Cerebellar cortex (tissue), 1 donor: ENCODE data around the gene RSRC1.
"Not testable (repeated sequence)": the region's sequence is repeated elsewhere in the genome, so short reads cannot be mapped to it uniquely, and the experiment has no call there.

Source experiments
- DNase-seq: peaks from one replicate; pipeline ENCODE4 v3.0.0-alpha.2; 2015; ENCODE audit warnings: low spot score

RSRC1 gene

GRCh38 chr3:158228942-158229341, 119.1 kb downstream of the RSRC1 start:
- DNase-seq: not testable (repeated sequence)

DNA sequence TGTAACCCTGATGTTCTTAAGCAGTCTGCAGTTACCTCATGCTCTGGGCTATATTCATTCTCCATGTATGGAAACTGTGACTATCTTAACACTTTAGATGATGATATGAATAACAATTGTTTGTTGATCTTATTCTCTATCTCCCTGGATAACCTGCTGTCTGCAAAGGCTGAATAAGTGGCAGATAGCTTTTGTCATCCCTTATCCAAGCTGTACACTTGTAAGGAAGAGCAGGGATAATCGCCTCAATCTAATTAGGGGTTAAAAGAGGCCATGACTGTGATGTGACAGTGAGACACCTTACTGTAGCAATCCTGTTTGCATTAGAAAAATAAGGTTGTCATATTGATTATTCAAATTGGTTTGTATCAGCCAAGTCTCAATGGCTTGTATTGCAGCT, 123.9 kb downstream of the RSRC1 start:
- DNase-seq: no peak

GRCh38 chr3:158244274-158244673, 134.4 kb downstream of the RSRC1 start:
- DNase-seq: no peak

DNA sequence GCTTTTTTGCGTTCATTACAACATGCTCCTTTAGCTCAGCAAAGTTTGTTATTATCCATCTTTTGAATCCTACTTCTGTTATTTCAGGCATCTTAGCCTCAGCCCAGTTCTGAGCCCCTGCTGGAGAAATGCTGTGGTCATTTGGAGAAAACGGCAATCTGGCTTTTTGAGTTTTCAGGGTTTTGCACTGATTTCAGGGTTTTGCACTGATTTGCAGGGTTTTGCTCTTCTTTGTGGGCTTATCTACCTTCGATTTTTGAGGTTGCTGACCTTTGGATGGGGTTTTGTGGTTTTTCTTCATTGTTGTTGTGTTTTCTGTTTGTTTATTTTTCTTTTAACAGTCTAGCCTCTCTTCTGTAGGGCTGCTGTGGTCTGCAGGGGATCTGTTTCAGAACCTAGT, 137.4 kb downstream of the RSRC1 start:
- no peak for DNase-seq

GRCh38 chr3:158248261-158248660, 138.4 kb downstream of the RSRC1 start:
- DNase-seq: no peak

DNA sequence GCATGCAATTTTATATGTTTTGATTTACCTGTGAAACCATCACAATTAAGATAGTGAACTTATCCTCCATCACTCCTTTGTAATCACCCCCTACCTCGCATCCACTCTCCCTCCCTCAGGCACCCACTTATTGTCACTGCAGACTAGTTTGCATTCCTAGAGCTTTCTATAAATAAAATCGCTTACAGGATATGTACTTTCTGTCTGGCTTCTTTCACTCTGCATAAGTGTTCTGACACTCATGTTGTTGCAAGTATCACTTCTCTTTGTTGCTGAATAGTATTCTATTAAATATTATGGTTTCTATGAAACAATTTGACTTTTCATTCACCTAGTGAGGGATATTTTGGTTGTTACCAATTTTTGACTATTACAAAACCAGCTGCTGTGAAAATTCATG, 139.3 kb downstream of the RSRC1 start:
- DNase-seq: no peak

- no peak for DNase-seq
Measured at GRCh38 chr3:158258619-158259018, 148.7 kb downstream of the RSRC1 start.

DNA sequence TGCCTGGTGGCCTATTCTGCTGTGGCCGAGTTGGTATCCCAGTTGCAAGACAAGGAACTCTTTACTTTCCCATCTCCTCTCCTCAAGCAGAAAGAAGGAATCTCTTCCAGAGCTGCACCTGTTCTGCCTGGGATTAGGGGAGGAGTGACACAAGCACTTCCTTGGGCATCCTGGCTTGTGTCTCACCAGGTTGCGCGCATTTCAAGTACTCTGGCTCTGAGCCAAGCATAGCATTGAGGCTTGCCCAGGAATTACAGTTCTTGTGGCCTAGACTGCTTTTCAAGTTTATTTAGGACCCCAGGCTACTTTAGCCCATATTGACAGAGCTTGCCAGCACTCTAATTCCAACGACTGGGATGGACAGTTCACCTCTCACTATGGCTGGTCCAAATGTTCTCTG, 150.5 kb downstream of the RSRC1 start:
- DNase-seq: no peak

DNA sequence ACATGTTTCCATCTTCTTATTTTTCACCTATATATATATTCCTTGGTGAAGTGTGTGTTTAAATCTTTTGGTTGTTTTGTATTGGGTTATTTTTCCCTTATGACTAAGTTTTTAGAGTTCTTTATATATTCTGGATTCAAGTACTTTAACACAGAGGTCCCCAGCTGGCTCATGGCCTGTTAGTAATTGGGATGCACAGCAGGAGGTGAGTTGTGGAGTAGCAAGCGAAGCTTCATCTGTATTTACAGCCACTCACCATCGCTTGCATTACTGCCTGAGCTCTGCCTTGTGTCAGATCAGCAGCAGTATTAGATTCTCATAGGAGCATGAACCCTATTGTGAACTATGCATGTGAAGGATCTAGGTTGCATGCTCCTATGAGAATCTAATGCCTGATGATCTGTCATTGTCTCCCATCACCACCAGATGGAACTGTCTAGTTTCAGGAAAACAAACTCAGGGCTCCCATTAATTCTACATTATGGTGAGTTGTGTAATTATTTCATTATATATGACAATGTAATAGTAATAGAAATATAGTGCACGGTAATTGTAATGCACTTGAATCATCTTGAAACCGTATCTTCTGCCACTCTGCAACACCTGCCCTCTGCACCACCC, 151.6 kb downstream of the RSRC1 start:
- DNase-seq: no peak

GRCh38 chr3:158264894-158265293, 155.0 kb downstream of the RSRC1 start:
- no peak for DNase-seq

GRCh38 chr3:158267015-158267414, 157.1 kb downstream of the RSRC1 start:
- no peak for DNase-seq

DNA sequence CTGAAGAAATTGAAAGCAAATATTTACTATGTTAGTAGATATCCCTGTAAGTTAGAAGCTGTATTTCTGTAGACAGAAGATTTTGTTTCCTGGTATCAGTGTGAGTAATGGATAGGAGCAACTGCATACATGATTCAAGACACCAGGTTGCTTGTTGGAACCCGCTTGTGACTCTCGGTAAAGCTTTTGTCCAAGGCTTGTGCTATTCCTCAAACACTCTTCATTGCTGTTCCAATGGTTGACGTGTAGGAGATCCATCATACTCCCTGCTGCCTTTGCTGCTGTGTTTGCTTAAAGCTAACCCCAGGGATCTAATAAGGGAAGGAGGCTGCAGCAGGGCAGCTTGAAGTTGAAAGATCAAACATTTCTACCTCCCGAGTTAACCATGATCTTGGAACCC, 160.1 kb downstream of the RSRC1 start:
- no peak for DNase-seq

GRCh38 chr3:158272081-158272480, 162.2 kb downstream of the RSRC1 start:
- no peak for DNase-seq

DNA sequence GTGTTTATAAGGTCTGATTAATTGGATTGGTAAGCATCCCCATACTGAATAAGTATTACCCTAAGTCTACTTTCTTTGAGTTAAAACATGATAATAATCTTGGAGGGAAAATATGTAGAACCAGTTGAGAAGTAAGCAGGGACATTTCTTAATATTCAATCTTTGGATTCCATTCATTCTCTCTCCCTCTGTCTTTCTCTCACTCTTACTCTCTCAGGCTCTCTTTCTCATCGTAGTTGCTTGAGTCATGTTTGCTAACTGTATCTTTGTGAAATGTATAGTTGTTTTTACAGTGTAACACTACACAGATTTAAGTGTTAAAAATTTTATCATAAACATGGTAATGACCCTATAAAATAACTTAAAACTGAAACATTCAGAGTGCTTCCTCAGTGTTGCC, 163.8 kb downstream of the RSRC1 start:
- no peak for DNase-seq

GRCh38 chr3:158278187-158278586, 168.3 kb downstream of the RSRC1 start:
- DNase-seq: no peak

DNA sequence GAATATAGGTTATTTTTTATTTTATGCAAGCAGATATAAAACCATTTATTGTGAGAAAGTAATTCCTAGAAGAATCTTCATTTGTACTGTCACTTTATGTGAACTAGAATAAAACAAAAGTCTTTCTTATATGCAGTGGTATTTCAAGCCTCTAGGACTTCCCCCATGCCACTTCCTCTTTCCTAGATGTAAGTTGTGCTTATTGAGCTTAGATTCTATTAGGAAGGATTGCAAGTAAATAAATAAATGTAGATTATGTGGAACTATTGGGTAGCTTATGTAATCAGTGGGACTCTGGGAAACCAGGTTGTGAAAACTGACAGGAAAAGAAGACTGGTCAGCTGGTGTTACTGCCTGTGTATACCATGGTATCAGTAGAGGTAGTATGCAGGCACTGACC, 169.7 kb downstream of the RSRC1 start:
- no peak for DNase-seq

DNA sequence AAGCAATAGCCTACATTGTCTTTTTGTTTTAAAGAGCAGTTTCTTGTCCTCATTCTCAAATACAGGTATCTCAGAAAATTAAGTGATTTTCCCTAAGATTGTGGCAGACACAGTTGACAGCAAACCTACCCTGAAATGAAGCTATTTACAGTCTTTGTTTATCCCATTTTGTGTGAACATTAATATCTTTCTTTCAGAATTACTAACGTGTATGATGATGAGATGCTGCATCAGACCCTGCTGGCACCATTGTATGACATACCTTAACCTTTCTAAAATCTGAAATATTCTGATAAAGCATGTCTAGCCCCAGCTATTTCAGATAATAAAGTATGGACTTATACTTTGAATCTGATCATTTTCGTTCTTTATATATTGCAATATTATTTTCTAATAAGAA, 185.9 kb downstream of the RSRC1 start:
- no peak for DNase-seq

- DNase-seq: no peak
Measured at GRCh38 chr3:158297940-158298339, 188.1 kb downstream of the RSRC1 start.

GRCh38 chr3:158308236-158308928, 198.5 kb downstream of the RSRC1 start:
- DNase-seq: no peak

DNA sequence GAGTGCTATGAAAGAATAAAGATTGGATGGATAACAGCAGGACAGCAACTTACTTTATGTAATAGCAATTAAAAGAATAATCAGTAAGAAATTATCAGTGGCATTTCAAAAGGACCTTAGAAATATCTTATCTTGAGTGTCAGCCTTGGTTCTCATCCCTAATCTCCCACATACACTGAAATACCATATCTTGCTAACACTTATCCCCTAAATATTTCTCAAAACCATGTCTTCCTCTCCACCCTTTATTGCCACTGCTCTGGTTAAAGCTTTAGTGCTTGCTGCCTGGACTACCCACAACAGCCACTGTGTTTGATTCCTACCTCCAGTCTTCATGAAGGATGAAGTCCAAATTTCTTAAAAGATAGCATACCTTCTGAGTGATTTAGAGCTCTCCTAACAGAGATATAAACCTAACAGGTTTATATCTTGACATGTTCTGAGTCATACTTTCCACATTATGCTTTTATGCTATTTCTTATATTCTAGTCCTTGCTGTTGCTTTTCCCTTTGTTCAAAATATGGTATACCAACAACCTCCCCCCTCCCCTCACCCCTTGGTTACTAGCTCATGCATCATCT, 202.8 kb downstream of the RSRC1 start:
- no peak for DNase-seq

- DNase-seq: peak; percentile 23
Measured at GRCh38 chr3:158313338-158313927, 203.5 kb downstream of the RSRC1 start.

DNA sequence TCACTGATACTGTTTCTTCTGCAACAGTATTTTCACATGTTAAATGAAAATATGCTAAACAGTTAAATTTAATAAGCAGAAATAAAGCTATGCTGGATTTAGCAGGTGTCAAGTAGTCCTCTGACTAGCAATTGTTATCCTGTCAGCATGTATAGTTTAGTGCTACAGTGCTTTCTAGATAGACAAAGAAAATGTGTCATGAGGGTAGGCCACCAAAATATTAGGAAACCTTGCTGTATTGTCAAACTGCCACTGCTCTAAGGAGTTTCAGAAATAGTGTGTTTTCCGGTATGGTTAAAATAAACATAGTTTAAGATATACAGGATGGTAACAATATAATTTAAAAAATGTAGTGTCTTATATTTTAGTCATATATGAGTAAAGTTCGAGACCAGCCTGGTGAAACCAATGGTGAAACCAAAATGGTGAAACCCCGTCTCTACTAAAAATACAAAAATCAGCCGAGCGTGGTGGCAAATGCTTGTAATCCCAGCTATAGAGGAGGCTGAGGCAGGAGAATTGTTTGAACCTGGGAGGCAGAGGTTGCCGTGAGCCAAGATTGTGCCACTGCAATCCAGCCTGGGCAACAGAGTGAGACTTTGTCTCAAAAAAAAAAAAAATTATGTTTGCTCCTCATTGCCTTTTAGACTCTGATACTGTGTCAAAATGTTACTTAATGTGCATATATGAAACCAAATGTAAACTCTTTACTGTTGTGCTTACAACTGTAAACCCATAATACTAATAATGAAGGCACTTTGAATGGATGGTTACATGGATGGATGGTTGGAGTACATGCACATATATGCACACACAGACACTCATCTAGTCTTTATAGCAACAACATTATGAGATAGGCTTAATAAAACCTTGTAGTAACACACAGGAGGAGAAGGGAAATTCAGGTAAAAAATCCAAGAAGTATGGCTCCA, 204.8 kb downstream of the RSRC1 start:
- no peak for DNase-seq
